Lower leg skin (tissue), 3 donors: Measurements from ENCODE around the gene ARID1B.

ENCODE experiments used
- POLR2A ChIP-seq, 2 donors: fragments of 450-650 bp; IDR thresholded peaks; one replicate each; pipeline ENCODE4 v1.6.1; 2016 to 2017; ENCODE audit warnings: antibody characterized with exemption in 2 of 2, mild to moderate bottlenecking in 1 of 2, moderate library complexity in 1 of 2
- TF ChIP-seq, protein P1 (sequence below), 3 donors: fragments of 450-650 bp; IDR thresholded peaks; one replicate each; pipeline ENCODE4 v1.5.1; 2016; ENCODE audit warnings: antibody characterized with exemption in 3 of 3, mild to moderate bottlenecking in 3 of 3, moderate library complexity in 2 of 3

GRCh38 chr6:156993713-156994112 lies 216.5 kb downstream of the ARID1B start:
- TF ChIP-seq, protein P1, sequence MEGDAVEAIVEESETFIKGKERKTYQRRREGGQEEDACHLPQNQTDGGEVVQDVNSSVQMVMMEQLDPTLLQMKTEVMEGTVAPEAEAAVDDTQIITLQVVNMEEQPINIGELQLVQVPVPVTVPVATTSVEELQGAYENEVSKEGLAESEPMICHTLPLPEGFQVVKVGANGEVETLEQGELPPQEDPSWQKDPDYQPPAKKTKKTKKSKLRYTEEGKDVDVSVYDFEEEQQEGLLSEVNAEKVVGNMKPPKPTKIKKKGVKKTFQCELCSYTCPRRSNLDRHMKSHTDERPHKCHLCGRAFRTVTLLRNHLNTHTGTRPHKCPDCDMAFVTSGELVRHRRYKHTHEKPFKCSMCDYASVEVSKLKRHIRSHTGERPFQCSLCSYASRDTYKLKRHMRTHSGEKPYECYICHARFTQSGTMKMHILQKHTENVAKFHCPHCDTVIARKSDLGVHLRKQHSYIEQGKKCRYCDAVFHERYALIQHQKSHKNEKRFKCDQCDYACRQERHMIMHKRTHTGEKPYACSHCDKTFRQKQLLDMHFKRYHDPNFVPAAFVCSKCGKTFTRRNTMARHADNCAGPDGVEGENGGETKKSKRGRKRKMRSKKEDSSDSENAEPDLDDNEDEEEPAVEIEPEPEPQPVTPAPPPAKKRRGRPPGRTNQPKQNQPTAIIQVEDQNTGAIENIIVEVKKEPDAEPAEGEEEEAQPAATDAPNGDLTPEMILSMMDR (IDR thresholded peaks at IDR 0.05) = no peak
- no peak for TF ChIP-seq POLR2A (IDR thresholded peaks at IDR 0.05)
